D341Med (cell line): ENCODE measurements around the gene S100Z.

Experiments
- DNase-seq: peaks from one replicate; pipeline ENCODE4 v3.0.0; 2012; ENCODE audit warnings: low spot score

Gene S100Z

GRCh38 chr5:76952795-76953536 is 103.2 kb downstream of the S100Z start, which contains the start of gene CRHBP:
Gene CRHBP (plus strand): TSS chr5:76953045. CDS start chr5:76953135, 90 bp downstream.
- no peak for DNase-seq

GRCh38 chr5:76953551-76954382 is 104.0 kb downstream of the S100Z start:
- DNase-seq, result peak; percentile 43

- DNase-seq, result no peak
Observed at GRCh38 chr5:76954383-76954763, 104.6 kb downstream of the S100Z start.

- peak; percentile 63 for DNase-seq
Observed at GRCh38 chr5:76956033-76956432, 106.2 kb downstream of the S100Z start.

GRCh38 chr5:76958991-76959767 is 109.4 kb downstream of the S100Z start:
- no peak for DNase-seq

- DNase-seq, result no peak
Observed at GRCh38 chr5:76960004-76960625, 110.3 kb downstream of the S100Z start.

GRCh38 chr5:76964060-76964459 is 114.2 kb downstream of the S100Z start:
- DNase-seq, result no peak
